ENCODE measurements around the gene AIG1. TPM values are rescaled to one million over a fixed set of nuclear protein-coding genes. Genes with fewer than 3 reads are reported as not detected.

Gene AIG1
- polyA plus RNA-seq, 1 of the 3 experiments (the other 2 are of a cell fraction) = 36.8 TPM

DNA sequence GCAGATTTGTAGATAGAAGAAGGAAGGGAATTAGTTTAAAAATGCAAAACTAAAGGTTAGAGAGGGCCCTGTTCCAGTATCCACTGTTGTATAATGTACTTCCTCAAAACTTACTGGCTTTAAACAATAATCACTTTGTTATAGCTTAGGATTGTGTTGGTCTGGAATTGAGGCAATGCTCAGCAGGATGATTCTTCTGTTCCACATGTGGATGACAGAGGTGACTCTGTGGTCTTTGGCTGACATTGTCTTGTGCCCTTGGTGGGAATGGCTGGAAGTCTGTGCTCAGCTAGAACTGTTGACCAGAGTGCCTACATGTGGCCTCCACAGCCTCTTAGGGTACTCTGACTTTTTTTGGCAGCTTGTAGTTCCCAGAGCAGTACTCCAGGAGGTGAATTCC, 143.4 kb downstream of the AIG1 start:
- no peaks in the 10 kb centered on the region for H3K36me3 ChIP-seq (replicated peaks in 1 of 2; ENCODE audit: control insufficient read depth in 1 of 2, insufficient read depth in 2 of 2, low read length in 1 of 2)
- no peak overlapping the region for H3K9ac ChIP-seq
- H3K9me2 ChIP-seq = no peaks in the 10 kb centered on the region
- no peaks in the 10 kb centered on the region for H4K20me1 ChIP-seq (ENCODE audit: insufficient read depth)
- no peak overlapping the region for H2AFZ ChIP-seq (ENCODE audit: low read depth)
- peaks cover 2% of the 10 kb centered on the region for H3F3A ChIP-seq (replicated peaks; ENCODE audit: insufficient read depth)
- H3K4me3 ChIP-seq (ENCODE audit: low read depth in 2 of 2, low read length in 1 of 2) = no peak overlapping the region; a peak in 1 of 4 replicates
- no peaks in the 10 kb centered on the region for H3K9me3 ChIP-seq
- TF ChIP-seq USF2 (IDR thresholded peaks at IDR 0.05; ENCODE audit: borderline replicate concordance, low read depth, low read length) (no peak), PBX3 (IDR thresholded peaks at IDR 0.05) (no peak), EP300 (IDR thresholded peaks at IDR 0.05; ENCODE audit: borderline replicate concordance in 1 of 2, low read depth in 1 of 2, low read length in 1 of 2) (no peak), POLR2AphosphoS5 (IDR thresholded peaks at IDR 0.05; ENCODE audit: low read depth, low read length) (no peak), FOXJ3 (CRISPR knock-in tag; IDR thresholded peaks at IDR 0.05) (no peak), NFIC (IDR thresholded peaks at IDR 0.05; ENCODE audit: borderline replicate concordance) (no peak), MEF2A (IDR thresholded peaks at IDR 0.05; ENCODE audit: borderline replicate concordance, low read depth) (no peak)
- H3K27me3 ChIP-seq (ENCODE audit: insufficient read depth) = no peaks in the 10 kb centered on the region
- peaks cover 6 to 19% of the 10 kb centered on the region in 2 experiments; a peak in 3 of 4 replicates for H3K4me1 ChIP-seq (ENCODE audit: control insufficient read depth in 1 of 2, insufficient read depth in 2 of 2, low read depth in 1 of 2, low read length in 1 of 2)
- peak overlapping the region in 1 of 2 experiments; percentile 93; a peak in 2 of 4 replicates for H3K27ac ChIP-seq (ENCODE audit: low read depth in 2 of 2, low read length in 1 of 2)
- CTCF ChIA-PET = interaction anchor here (0.9 kb wide), 1 partner anchor 79 kb away, joined by 3 read pairs; no protein-coding TSS in a partner anchor
- H3K4me2 ChIP-seq = no peak overlapping the region
- H3K79me2 ChIP-seq (ENCODE audit: insufficient read depth) = no peaks in the 10 kb centered on the region
- POLR2A ChIA-PET = no interaction called here
- DNase-seq = no peak

- H3K9me3 ChIP-seq = no peaks in the 10 kb centered on the region
- peak; percentile 41 for DNase-seq
- POLR2A ChIA-PET = no interaction called here
- H3F3A ChIP-seq (replicated peaks; ENCODE audit: insufficient read depth) = peaks cover 2% of the 10 kb centered on the region
- H3K27me3 ChIP-seq (ENCODE audit: insufficient read depth) = no peaks in the 10 kb centered on the region
- peak overlapping the region in 1 of 2 experiments; percentile 93; a peak in 3 of 4 replicates for H3K27ac ChIP-seq (ENCODE audit: low read depth in 2 of 2, low read length in 1 of 2)
- H2AFZ ChIP-seq (ENCODE audit: low read depth) = no peak overlapping the region
- H3K4me1 ChIP-seq (ENCODE audit: control insufficient read depth in 1 of 2, insufficient read depth in 2 of 2, low read depth in 1 of 2, low read length in 1 of 2) = peaks cover 6 to 19% of the 10 kb centered on the region in 2 experiments; a peak in 3 of 4 replicates
- no peak overlapping the region for H3K4me2 ChIP-seq
- no peaks in the 10 kb centered on the region for H3K9me2 ChIP-seq
- no peaks in the 10 kb centered on the region for H3K79me2 ChIP-seq (ENCODE audit: insufficient read depth)
- H3K4me3 ChIP-seq (ENCODE audit: low read depth in 2 of 2, low read length in 1 of 2) = no peak overlapping the region
- H4K20me1 ChIP-seq (ENCODE audit: insufficient read depth) = no peaks in the 10 kb centered on the region
- WGBS (ENCODE audit: low lambda C conversion rate) = 50% methylated on average over 1 of the region's 1 CpG
- no peak overlapping the region for H3K9ac ChIP-seq
- CTCF ChIA-PET = interaction anchor here (0.8 to 1.3 kb wide), 3 partner anchors 13 to 222 kb away, joined by 3 to 6 read pairs (median 3); no protein-coding TSS in a partner anchor
- H3K36me3 ChIP-seq (replicated peaks in 1 of 2; ENCODE audit: control insufficient read depth in 1 of 2, insufficient read depth in 2 of 2, low read length in 1 of 2) = no peaks in the 10 kb centered on the region
- TF ChIP-seq, protein P1, sequence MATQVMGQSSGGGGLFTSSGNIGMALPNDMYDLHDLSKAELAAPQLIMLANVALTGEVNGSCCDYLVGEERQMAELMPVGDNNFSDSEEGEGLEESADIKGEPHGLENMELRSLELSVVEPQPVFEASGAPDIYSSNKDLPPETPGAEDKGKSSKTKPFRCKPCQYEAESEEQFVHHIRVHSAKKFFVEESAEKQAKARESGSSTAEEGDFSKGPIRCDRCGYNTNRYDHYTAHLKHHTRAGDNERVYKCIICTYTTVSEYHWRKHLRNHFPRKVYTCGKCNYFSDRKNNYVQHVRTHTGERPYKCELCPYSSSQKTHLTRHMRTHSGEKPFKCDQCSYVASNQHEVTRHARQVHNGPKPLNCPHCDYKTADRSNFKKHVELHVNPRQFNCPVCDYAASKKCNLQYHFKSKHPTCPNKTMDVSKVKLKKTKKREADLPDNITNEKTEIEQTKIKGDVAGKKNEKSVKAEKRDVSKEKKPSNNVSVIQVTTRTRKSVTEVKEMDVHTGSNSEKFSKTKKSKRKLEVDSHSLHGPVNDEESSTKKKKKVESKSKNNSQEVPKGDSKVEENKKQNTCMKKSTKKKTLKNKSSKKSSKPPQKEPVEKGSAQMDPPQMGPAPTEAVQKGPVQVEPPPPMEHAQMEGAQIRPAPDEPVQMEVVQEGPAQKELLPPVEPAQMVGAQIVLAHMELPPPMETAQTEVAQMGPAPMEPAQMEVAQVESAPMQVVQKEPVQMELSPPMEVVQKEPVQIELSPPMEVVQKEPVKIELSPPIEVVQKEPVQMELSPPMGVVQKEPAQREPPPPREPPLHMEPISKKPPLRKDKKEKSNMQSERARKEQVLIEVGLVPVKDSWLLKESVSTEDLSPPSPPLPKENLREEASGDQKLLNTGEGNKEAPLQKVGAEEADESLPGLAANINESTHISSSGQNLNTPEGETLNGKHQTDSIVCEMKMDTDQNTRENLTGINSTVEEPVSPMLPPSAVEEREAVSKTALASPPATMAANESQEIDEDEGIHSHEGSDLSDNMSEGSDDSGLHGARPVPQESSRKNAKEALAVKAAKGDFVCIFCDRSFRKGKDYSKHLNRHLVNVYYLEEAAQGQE (IDR thresholded peaks at IDR 0.05; ENCODE audit: low read depth, low read length) = no peak
- no peak for TF ChIP-seq NRF1 (IDR thresholded peaks at IDR 0.05; ENCODE audit: low read depth, low read length)
- TF ChIP-seq USF1 (IDR thresholded peaks at IDR 0.05; ENCODE audit: borderline replicate concordance, low read depth) = no peak
- peak; percentile 76 for TF ChIP-seq TCF12 (IDR thresholded peaks at IDR 0.05)
- TF ChIP-seq GATA2 (CRISPR knock-in tag; IDR thresholded peaks at IDR 0.05) = peak; percentile 86
- TF ChIP-seq, protein P2, sequence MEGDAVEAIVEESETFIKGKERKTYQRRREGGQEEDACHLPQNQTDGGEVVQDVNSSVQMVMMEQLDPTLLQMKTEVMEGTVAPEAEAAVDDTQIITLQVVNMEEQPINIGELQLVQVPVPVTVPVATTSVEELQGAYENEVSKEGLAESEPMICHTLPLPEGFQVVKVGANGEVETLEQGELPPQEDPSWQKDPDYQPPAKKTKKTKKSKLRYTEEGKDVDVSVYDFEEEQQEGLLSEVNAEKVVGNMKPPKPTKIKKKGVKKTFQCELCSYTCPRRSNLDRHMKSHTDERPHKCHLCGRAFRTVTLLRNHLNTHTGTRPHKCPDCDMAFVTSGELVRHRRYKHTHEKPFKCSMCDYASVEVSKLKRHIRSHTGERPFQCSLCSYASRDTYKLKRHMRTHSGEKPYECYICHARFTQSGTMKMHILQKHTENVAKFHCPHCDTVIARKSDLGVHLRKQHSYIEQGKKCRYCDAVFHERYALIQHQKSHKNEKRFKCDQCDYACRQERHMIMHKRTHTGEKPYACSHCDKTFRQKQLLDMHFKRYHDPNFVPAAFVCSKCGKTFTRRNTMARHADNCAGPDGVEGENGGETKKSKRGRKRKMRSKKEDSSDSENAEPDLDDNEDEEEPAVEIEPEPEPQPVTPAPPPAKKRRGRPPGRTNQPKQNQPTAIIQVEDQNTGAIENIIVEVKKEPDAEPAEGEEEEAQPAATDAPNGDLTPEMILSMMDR (IDR thresholded peaks at IDR 0.05) = no peak
- peak; percentile 41; the same call in 1 of the 2 replicates for TF ChIP-seq NFIC (IDR thresholded peaks at IDR 0.05; ENCODE audit: borderline replicate concordance)
- peak; percentile 48; the same call in 1 of the 2 replicates for TF ChIP-seq PBX3 (IDR thresholded peaks at IDR 0.05)
- peak; percentile 81 for TF ChIP-seq FOXJ3 (CRISPR knock-in tag; IDR thresholded peaks at IDR 0.05)
- TF ChIP-seq CHD2 (IDR thresholded peaks at IDR 0.05; ENCODE audit: low read length, partially characterized antibody) = peak; percentile 22
- TF ChIP-seq SMC3 (IDR thresholded peaks at IDR 0.05; ENCODE audit: low read depth, low read length) = no peak
- peak; percentile 18; the same call in 1 of the 2 replicates for TF ChIP-seq JUND (IDR thresholded peaks at IDR 0.05)
- TF ChIP-seq RCOR1 (IDR thresholded peaks at IDR 0.05; ENCODE audit: low read length) = peak; percentile 86
- no peak for TF ChIP-seq POLR2AphosphoS5 (IDR thresholded peaks at IDR 0.05; ENCODE audit: low read depth, low read length)
- peak in 1 of 2 experiments; percentile 91; a peak in 3 of 4 replicates for TF ChIP-seq EP300 (IDR thresholded peaks at IDR 0.05; ENCODE audit: borderline replicate concordance in 1 of 2, low read depth in 1 of 2, low read length in 1 of 2)
Measured at GRCh38 chr6:143205131-143205535, 144.4 kb downstream of the AIG1 start.
